OCI-M2 (cell line): Measurements from ENCODE around the gene TOR2A.

ENCODE experiments used
- DNase-seq: peaks from one replicate; lab custom pipeline; 2025; ENCODE audit not compliant: unreplicated experiment; lab: John Stamatoyannopoulos, UW

TOR2A gene

DNA sequence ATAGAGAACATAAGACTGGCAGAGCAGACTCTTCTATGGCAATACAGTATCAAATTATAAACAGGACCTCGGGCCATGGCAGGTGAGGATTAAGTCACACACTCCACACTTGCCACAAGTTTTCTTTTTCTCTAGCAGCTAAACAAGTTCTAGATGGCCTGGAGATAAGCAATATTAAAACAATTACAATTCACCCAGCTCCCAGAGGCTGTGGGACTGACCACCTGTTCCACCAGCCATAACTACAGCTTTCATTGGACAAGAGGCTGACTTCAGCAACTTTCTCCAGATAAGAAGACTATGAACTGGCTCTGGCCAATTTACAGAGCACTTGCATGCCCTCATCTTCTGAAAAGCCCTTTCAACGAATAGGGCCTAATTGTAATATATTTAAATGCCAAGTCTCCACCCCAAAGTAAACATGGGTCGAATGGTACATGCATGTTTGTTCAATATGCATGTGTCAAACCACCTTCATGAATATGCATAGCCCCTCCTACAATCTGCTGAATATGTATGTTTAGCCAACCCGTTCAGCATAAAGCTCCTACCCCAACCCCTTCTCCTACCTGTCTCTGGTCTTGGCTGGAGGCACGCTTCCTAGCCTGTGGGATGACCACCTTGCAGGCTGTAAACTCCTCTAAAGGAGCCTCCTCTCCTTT is 34.4 kb downstream of the TOR2A start:
- DNase-seq: no peak

GRCh38 chr9:127700140-127700539 is 35.0 kb downstream of the TOR2A start:
- no peak for DNase-seq

GRCh38 chr9:127698985-127699670 is 36.0 kb downstream of the TOR2A start:
- DNase-seq: peak; percentile 53

DNA sequence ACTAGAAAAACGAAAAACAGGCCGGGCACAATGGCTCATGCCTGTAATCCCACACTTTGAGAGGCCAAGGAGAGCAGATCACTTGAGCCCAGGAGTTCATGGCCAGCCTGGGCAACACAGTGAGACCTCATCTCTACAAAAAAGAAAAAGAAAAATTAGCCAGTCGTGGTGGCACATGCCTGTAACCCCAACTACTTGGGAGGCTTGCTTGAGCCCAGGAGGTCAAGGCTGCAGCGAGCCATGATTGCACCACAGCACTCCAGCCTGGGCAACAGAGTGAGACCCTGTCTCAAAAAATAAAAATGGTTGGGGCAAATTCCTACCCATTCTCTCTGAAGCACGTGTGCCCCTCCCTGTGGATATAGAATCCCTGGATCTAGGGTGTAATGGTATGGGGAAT is 36.7 kb downstream of the TOR2A start:
- no peak for DNase-seq

DNA sequence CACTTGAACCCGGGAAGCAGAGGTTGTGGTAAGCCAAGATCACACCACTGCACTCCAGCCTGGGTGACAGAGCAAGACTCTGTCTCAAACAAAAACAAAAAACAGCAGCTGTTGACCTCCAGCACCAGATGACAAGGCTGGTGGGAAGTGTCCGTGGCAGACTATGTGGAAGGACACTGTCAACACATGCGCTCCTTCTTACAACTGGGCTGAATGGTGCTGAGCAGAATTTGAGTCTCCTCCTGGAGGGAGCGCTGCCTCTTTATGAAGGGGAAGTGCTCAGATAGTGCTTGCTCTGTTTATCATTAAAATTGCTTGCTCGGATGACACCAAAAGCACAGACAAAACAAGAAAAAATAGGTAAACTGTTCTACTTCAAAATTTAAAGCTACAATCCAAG is 37.5 kb downstream of the TOR2A start:
- DNase-seq: no peak

DNA sequence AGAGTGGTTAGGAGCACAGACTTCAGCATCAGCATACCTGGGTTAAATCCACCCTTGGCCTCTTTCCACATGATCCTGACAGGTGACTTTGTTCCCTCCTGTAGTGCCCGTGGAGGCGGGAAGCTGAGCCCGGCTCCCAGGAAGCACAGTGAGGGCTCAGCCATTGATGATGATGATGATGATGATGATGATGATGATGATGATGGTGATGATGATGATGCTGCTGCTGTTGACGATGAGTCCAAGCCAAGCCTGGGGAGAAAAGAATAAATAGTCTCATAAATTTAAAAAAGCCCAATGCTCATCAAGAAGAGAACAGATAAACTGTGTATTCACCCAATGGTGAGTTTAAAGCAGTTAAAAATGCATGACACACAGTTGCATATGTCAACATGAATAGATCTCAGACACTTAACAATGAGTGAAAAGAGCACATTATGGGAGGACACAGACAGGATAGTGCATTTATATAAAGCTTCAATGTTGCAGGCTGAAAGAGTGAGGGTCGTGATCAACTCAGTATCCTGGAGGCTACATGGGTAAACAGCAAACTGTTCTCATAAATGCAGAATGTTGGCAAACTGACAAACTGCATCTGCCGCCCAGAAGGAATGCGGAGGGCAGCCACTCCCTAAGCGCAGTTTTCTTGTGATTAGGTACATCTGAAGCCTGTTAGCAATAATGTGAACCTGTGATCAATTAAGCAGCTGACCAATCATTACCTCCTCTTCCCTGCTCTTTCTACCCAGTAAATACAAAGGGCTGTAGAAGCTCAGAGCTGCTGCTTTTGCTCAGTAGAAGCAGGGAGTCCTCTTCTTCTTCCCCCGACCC is 40.0 kb downstream of the TOR2A start:
- no peak for DNase-seq

- DNase-seq: no peak
These were observed 41.4 kb downstream of the TOR2A start for GRCh38 chr9:127693697-127694096.

- no peak for DNase-seq
These were observed 42.0 kb downstream of the TOR2A start for GRCh38 chr9:127693143-127693542.

DNA sequence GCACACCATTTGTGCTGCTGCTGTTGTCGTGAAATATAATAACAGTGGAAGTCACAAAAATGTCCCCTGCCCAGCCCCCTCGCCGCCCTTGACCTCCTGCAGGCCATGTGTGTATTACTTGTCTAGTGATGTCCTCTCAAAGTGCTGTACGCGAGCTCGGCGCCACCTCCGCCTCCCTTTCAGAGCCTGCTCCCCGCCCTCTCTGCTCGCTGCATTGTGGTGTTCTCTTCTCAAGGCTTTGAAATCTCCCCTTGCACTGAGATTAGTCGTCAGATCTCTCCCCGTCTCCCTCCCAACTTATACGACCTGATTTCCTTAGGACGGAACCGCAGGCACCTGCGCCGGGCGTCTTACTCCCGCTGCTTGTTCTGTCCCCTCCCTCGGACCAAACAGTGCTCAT is 43.0 kb downstream of the TOR2A start:
- no peak for DNase-seq

DNA sequence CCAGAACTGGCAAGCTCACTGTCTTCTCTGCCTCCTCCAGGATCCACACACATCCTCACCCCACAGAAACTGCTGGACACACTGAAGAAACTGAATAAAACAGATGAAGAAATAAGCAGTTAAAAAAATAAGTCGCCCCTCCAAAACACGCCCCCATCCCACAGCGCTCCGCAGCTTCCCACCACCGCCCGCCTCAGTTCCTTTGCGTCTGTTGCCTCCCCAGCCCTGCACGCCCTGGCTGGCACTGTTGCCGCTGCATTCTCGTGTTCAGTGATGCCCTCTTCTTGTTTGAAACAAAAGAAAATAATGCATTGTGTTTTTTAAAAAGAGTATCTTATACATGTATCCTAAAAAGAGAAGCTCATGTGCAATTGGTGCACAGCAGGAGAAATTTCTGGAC is 44.4 kb downstream of the TOR2A start:
- no peak for DNase-seq

- no peak for DNase-seq
These were observed 45.6 kb downstream of the TOR2A start for GRCh38 chr9:127689329-127690000.

GRCh38 chr9:127686461-127687393 is 48.4 kb downstream of the TOR2A start:
- DNase-seq: no peak

DNA sequence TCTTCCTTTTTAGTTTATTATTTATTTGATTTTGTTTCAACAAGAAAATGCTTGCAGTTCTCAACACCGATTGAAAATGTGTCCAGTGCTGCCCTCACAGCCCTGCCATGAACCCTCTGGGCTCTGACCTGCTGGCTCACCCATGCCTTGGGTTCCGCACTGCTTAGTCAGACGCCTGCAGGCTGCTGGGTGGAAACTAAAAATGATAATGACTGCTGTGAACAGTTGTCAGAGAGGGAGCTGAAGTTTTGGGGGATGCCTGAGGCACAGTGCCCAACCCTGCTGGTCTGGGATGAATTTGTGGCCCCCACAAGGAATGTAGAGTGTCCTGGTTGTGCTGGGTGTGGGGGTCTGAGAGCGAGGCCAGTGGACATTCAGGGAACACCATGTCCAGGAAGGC is 50.5 kb downstream of the TOR2A start:
- DNase-seq: no peak

DNA sequence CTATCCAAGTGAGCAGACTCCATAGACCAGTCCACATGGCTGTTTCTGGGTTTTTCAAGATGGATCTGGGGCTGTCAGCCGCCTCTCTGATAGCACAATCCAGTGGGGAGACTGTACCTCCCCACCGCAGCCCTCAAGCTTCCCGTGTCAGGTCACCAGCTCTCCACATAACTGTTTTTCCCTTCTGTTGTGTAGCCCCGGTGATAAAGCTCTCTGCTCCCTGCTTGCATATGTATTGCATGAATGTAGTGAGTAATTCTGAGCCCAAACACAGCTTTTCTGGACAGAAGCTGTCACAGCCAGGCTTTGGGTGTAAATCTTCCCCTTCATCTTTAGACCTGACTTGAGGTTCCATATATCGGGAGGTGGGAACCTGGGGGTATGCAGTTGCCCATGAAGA is 51.4 kb downstream of the TOR2A start:
- DNase-seq: no peak

DNA sequence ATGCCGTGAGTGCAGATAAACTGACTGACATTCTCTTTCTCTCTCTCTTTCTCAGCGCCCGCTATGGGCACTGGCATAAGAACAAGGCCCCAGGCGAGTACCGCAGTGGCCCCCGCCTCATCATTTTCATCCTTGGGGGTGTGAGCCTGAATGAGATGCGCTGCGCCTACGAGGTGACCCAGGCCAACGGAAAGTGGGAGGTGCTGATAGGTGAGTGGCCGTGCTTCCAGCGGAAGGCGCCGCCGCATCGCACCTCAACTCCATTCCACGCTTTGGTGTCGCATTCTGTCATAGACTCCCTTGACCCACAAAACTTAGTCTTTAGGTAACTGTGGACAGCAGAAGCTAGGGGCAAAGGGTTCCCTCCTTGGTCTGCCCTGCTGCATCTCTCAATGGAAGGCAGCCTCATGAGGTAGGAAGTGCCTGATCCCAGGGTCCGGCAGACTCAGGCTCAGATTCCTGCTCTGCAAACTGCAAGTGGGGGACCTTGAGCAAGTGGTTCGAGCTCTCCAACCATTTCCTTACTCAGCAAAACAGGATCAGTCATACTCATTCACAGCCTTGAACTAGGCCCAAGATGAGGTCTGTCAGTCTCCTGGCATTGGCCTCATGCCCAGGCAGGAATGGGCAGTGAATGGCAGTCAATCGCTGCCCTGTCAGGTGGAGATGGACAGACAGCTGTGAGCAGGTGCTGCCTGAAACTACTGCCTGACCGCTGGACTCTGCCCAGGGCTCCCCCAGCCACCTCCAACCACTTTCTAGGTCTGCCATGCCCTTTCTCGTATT is 52.5 kb downstream of the TOR2A start:
- DNase-seq: no peak
